Measurements from ENCODE around the gene COX6B1.
"Not testable (repeated sequence)": the region's sequence is repeated elsewhere in the genome, so short reads cannot be mapped to it uniquely, and the experiment has no call there.

Gene COX6B1

GRCh38 chr19:35669566-35669965 is 21.4 kb downstream of the COX6B1 start:
- DNase-seq = no peak

- DNase-seq = no peak
Measured at GRCh38 chr19:35669974-35670373, 21.9 kb downstream of the COX6B1 start.

DNA sequence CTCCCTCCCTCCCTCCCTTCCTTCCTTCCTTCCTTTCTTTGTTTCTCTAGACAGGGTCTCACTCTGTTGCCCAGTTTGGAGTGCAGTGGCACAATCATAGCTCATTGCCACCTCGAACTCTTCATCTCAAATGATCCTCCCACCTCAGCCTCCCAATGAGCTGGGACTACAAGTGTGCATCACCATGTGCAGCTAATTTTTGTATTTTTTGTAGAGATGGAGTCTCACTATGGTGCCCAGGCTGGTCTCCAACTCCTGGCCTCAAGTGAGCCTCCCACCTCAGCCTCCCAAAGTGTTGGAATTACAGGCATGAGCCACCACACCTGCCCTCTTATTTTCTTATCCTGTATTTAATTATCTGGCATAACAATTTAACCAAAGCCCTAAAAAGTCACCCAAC is 22.6 kb downstream of the COX6B1 start:
- DNase-seq = no peak

- no peak for DNase-seq
Measured at GRCh38 chr19:35671818-35672217, 23.7 kb downstream of the COX6B1 start.

DNA sequence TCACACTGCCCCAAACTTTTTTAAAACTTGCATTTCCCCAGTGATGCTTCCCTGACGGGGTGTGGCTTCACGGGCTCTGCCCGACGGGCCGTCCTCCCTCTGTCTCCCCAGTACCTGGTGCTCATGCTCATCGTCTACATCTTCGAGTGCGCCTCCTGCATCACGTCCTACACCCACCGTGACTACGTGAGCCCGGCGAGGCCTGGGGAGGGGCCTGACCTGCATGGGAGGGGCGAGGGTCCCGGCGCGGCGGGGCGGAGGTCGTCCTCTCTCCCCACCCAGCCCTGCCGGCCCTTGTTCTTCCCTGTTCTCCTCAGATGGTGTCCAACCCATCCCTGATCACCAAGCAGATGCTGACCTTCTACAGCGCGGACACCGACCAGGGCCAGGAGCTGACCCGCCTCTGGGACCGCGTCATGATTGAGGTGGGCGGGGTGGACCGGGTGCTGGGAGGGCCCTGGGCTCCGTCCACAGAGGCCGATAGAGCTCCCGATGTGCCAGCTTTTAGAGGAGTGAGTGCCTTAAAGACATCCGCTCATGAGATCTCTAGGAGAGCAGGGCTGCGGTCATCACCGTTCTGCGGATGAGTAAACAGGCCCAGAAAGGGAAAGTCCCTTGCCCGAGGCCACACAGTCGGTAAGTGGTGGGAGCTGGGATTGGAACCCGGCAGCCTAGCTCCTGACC is 25.1 kb downstream of the COX6B1 start:
- DNase-seq = peak; percentile 49

DNA sequence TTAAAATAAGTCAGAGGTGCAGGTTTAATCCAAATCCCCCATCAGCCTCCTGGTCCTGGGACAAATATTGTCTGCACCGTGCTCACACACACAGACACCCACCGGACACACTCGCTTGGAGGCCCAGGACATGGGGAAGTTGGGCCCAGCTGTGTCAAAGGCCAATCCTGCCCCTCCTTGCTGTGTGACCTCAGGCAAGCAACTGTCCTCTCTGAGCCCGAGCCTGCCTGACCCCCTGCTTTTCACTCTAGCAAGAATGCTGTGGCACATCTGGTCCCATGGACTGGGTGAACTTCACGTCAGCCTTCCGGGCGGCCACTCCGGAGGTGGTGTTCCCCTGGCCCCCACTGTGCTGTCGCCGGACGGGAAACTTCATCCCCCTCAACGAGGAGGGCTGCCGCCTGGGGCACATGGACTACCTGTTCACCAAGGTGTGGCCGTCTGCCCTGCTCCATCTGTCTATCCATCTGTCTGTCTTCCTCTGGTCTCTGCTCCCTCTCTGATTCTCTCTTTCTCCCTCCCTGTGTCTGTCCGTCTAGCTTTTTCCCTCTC is 27.5 kb downstream of the COX6B1 start:
- DNase-seq = no peak

DNA sequence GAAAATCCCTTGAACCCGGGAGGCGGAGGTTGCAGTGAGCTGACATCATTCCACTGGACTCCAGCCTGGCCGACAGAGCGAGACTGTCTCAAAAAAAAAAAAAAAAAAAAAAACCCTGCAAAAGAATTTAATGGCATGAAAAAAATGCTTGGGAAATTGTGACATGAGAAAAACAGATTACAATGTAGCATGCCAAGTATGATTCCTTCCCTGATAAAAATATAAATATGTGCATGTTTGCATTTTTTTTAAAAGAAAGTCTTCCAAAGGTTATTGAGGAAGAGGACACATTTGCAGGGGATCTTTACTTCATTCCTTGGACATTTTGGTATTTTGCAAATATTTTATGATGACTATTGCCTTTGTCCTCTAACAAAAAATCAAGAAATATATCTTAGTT is 41.7 kb downstream of the COX6B1 start:
- DNase-seq = no peak

DNA sequence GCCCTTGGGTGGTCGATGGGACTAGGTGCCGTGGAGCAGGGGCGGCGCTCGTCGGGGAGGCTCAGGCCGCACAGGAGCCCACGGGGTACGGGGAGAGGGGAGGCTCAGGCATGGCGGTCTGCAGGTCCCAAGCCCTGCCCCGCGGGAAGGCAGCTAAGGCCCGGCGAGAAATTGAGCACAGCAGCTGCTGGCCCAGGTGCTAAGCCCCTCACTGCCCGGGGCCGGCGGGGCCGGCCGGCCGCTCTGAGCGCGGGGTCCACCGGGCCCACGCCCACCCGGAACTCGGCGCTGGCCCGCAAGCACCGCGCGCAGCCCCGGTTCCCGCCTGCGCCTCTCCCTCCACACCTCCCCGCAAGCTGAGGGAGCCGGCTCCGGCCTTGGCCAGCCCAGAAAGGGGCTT is 43.0 kb downstream of the COX6B1 start:
- DNase-seq = not testable (repeated sequence)

DNA sequence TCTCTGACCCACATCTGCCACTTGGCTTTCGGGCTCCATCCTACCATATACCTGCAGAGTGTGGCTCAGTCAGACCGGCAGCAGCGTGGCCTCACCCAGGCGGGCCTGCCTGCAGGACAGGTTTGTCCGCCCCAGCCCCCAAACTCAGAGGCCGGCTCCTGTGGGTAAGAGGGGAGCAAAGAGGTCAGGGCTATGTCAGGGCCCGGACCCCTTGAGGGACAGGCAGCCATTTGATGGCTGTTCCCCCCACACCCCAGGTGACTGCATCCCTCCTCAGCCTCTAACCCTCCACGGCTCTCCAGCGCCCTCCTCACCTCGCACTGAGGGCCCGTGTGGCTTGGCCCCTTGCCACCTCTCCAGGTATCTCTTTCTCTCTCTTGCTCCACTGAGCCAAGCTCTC is 43.9 kb downstream of the COX6B1 start:
- DNase-seq = no peak

DNA sequence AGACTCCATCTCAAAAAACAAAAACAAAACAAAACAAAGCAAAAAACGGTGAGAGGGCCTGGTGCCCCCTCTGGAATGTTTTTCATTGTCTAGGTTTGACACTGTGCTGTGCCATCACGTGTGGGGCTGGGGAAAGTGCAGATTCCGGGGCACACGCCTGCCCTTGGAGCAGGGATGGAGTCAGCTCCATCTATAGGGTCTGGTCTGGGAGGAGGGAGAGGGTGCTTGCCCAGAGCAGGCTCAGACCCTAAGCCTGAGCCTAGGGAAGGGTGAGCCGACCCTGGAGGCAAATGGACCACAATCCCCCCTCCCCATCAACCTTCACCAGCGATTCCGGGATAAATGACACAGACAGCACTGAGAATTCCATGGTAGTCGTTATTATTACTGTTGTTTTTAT is 45.3 kb downstream of the COX6B1 start:
- no peak for DNase-seq

DNA sequence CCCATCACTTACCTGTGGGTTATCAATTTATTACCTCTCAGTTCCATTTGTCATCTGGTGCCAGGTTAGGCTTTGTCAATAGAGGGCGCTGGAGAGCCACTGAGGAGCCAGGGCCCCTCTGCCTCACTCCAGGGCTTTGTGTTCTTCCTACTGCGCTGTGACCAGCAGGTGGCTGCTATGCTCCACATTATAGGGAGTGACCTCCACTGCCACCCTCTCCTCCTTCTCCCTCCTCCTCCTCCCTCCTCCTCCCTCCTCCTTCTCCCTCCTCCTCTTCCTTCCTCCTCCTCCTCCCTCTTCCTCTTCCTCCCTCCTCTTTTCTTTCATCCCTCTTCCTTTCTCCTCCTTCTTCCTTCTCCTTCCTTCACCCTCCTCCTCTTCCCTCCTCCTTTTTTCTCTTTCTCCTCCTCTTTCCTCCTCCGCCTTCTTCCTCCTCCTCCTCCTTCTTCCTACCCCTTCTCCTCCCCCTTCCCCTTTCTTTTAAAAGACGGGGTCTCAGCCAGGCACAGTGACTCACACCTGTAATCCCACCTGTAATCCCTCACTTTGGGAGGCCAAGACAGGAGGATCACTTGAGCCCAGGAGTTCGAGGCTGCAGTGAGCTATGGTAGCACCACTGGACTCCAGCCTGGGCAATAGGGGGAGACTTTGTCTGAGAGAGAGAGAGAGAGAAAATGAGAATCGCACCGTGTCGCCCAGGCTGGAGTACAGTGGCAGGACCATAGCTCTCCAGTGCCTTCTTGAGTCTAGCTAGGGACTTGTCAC is 45.9 kb downstream of the COX6B1 start:
- peak; percentile 93 for DNase-seq

DNA sequence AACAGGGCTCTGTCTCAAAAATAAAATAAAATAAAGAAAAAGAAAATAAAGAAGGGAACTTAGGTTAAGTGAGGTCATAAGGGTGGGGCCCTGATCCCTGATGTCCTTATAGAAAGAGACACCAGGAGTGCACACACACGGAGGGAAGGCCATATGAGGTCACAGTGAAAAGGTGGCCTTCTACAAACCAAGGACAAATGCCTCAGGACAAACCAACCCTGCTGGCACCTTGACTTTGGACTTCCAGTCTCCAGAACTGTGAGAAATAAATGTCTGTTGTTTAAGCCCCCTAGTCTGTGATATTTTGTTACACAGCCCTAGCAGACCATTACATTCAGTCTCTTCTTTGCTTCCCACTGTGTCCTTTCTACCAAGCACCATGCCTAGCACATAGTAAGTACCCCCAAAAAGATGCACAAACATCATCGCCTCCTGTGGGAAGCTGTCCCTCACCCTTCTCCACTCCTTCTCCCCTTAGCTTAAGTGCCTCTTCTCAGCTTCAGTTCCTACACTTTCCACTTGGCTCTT is 47.8 kb downstream of the COX6B1 start:
- DNase-seq = no peak

DNA sequence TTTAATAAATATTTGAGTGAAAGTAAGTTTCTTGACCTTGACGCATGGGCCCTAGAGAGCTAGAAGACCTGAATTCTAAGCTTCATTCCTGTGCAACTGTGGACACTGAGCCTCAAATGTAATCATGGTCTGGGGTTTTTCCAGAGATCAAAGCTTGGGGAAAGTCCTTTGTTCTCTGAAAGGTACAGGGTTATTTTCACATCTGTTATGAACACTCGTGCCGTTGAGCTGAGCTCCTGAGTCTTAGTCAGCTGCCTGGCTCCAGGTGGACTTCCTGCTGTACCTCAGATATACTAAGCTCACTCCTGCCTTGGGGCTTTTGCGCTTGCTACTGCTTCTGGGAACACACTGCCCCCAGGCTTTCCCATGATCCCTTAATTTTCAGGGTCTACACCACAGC is 48.7 kb downstream of the COX6B1 start:
- DNase-seq = no peak

GRCh38 chr19:35702223-35703012 is 54.3 kb downstream of the COX6B1 start:
- DNase-seq = peak; percentile 96

- DNase-seq = no peak
Measured at GRCh38 chr19:35703343-35703742, 55.2 kb downstream of the COX6B1 start.

GRCh38 chr19:35704218-35704617 is 56.1 kb downstream of the COX6B1 start, which contains the start of gene ZBTB32:
ZBTB32 (plus strand) TSS chr19:35704558; CDS start chr19:35714627, 10,069 bp downstream.
- no peak for DNase-seq

Measured in CD4-positive, alpha-beta T cell treated with Interleukin-12 subunit alpha and Interleukin-12 subunit beta, for 1 hour (primary cell).